ENCODE data around the gene ORC1. TPM values are rescaled to one million over a fixed set of nuclear protein-coding genes. Genes with fewer than 3 reads are reported as not detected.
"Not testable (repeated sequence)": the region's sequence is repeated elsewhere in the genome, so short reads cannot be mapped to it uniquely, and the experiment has no call there.

The ORC1 gene
- total and polyA plus RNA-seq, 4 donors, result 0.31 to 16.6 (median 0.43) TPM

GRCh38 chr1:52386458-52386857, 17.8 kb downstream of the ORC1 start:
- 93% methylated on average over 5 of the region's 5 CpGs for WGBS
- Histone ChIP-seq H3K27ac (ENCODE audit: low read depth in 1 of 2, low read length in 2 of 2) (no peak overlapping the region), H3K4me3 (ENCODE audit: low read depth in 1 of 3, low read length in 3 of 3) (no peak overlapping the region), H3K9ac (ENCODE audit: low read depth in 1 of 2, low read length in 2 of 2) (no peak overlapping the region), H3K9me3 (ENCODE audit: control insufficient read depth in 4 of 4, low read length in 3 of 4) (no peaks in the 10 kb centered on the region), H3K27me3 (ENCODE audit: control insufficient read depth in 4 of 4, insufficient read depth in 4 of 4, low read length in 3 of 4) (no peaks in the 10 kb centered on the region), H3K36me3 (ENCODE audit: control insufficient read depth in 4 of 4, insufficient read depth in 3 of 4, low read depth in 1 of 4, low read length in 3 of 4) (no peaks in the 10 kb centered on the region), H3K4me1 (ENCODE audit: control insufficient read depth in 4 of 4, insufficient read depth in 4 of 4, low read length in 3 of 4) (no peaks in the 10 kb centered on the region)
- no peak for DNase-seq (ENCODE audit: low spot score)
- TF ChIP-seq NR2F2 (IDR thresholded peaks at IDR 0.05) (no peak), GABPA (IDR thresholded peaks at IDR 0.05 in 1 of 2, conservative IDR thresholded peaks at IDR 0.05 in 1 of 2) (no peak)
- TF ChIP-seq, protein P1, sequence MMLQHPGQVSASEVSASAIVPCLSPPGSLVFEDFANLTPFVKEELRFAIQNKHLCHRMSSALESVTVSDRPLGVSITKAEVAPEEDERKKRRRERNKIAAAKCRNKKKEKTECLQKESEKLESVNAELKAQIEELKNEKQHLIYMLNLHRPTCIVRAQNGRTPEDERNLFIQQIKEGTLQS (IDR thresholded peaks at IDR 0.05), result no peak

DNA sequence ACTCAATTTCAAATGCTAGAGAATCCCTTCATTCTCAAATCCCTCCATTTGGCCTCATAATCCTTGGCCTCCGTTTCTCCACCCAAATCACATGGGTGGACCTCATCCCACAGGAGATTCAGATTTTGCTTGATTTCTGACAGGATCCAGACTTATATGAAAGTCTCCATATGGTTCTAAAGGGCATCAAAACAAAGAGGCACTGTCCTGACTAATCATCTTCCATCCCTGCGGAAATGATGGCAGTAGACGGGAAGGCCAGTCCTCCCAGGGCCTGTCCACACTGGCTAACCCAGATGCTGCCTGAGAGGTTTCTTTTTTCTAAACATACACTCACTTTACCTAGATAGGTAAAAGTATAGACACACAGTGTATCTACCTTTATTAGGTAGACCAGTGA, 18.8 kb downstream of the ORC1 start:
- TF ChIP-seq NR2F2 (IDR thresholded peaks at IDR 0.05) (no peak), SP1 (IDR thresholded peaks at IDR 0.05) (no peak), HNF4A (conservative IDR thresholded peaks at IDR 0.05) (no peak), HNF4G (IDR thresholded peaks at IDR 0.05) (no peak), FOXA1 (IDR thresholded peaks at IDR 0.05) (no peak), FOXA2 (IDR thresholded peaks at IDR 0.05) (no peak), GABPA (IDR thresholded peaks at IDR 0.05 in 1 of 2, conservative IDR thresholded peaks at IDR 0.05 in 1 of 2) (no peak), ZBTB33 (IDR thresholded peaks at IDR 0.05) (no peak), TAF1 (conservative IDR thresholded peaks at IDR 0.05) (no peak)
- TF ChIP-seq, protein P2, sequence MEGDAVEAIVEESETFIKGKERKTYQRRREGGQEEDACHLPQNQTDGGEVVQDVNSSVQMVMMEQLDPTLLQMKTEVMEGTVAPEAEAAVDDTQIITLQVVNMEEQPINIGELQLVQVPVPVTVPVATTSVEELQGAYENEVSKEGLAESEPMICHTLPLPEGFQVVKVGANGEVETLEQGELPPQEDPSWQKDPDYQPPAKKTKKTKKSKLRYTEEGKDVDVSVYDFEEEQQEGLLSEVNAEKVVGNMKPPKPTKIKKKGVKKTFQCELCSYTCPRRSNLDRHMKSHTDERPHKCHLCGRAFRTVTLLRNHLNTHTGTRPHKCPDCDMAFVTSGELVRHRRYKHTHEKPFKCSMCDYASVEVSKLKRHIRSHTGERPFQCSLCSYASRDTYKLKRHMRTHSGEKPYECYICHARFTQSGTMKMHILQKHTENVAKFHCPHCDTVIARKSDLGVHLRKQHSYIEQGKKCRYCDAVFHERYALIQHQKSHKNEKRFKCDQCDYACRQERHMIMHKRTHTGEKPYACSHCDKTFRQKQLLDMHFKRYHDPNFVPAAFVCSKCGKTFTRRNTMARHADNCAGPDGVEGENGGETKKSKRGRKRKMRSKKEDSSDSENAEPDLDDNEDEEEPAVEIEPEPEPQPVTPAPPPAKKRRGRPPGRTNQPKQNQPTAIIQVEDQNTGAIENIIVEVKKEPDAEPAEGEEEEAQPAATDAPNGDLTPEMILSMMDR (IDR thresholded peaks at IDR 0.05; ENCODE audit: low read depth, low read length, missing input control), result no peak
- Histone ChIP-seq H3K27ac (ENCODE audit: low read depth in 1 of 2, low read length in 2 of 2) (no peak overlapping the region), H3K9me3 (ENCODE audit: control insufficient read depth in 4 of 4, low read length in 3 of 4) (no peaks in the 10 kb centered on the region), H3K27me3 (ENCODE audit: control insufficient read depth in 4 of 4, insufficient read depth in 4 of 4, low read length in 3 of 4) (no peaks in the 10 kb centered on the region), H3K36me3 (ENCODE audit: control insufficient read depth in 4 of 4, insufficient read depth in 3 of 4, low read depth in 1 of 4, low read length in 3 of 4) (no peaks in the 10 kb centered on the region), H3K4me1 (ENCODE audit: control insufficient read depth in 4 of 4, insufficient read depth in 4 of 4, low read length in 3 of 4) (no peaks in the 10 kb centered on the region), H3K4me3 (ENCODE audit: low read depth in 1 of 3, low read length in 3 of 3) (no peak overlapping the region), H3K9ac (ENCODE audit: low read depth in 1 of 2, low read length in 2 of 2) (no peak overlapping the region)
- 96% methylated on average over 3 of the region's 3 CpGs for WGBS
- no peak for DNase-seq (ENCODE audit: low spot score)

DNA sequence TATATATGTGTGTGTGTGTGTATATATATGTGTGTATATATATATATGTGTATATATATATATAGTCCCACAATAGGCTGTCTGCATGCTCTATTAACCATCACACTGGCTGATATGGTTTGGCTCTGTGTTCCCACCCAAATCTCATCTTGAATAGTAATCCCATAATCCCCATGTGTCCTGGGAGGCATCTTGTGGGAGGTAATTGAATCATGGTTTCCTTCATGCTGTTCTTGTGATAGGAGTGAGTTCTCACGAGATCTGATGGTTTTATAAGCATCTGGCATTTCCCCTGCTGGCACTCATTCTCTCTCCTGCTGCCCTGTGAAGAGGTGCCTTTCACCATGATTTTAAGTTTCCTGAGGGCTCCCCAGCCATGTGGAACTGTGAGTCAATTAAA, 34.4 kb downstream of the ORC1 start:
- DNase-seq (ENCODE audit: low spot score); H3K36me3 ChIP-seq (ENCODE audit: control insufficient read depth in 4 of 4, insufficient read depth in 3 of 4, low read depth in 1 of 4, low read length in 3 of 4); H3K9me3 ChIP-seq (ENCODE audit: control insufficient read depth in 4 of 4, low read length in 3 of 4); H3K27ac ChIP-seq (ENCODE audit: low read depth in 1 of 2, low read length in 2 of 2); H3K4me3 ChIP-seq (ENCODE audit: low read depth in 1 of 3, low read length in 3 of 3); H3K27me3 ChIP-seq (ENCODE audit: control insufficient read depth in 4 of 4, insufficient read depth in 4 of 4, low read length in 3 of 4); H3K9ac ChIP-seq (ENCODE audit: low read depth in 1 of 2, low read length in 2 of 2): not testable (repeated sequence)
- peaks cover 0 to 13% (median 10%) of the 10 kb centered on the region in 4 donors for H3K4me1 ChIP-seq (ENCODE audit: control insufficient read depth in 4 of 4, insufficient read depth in 4 of 4, low read length in 3 of 4)
- WGBS, result 91% methylated on average over 1 of the region's 1 CpG

All from liver (tissue), 9 donors.